ENCODE data around the gene KCNC2.

DNA sequence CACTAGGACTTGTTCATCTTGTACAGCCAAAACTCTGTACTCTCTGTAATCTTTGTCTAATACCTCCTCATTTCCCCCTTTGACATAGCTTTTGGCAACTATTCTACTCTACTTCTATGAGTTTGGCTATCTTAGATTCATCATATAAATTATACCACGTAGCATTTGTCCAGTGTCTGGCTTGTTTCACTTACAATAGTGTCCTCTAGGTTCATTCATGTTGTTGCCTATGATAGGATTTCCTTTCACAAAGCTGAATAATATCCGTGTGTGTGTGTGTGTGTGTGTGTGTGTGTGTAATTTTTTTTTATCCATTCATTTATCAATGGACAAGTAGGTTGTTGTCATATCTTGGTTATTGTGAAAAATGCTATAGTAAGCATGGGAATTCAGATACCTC lies 209.5 kb downstream of the KCNC2 start:
- TF ChIP-seq, protein P1, sequence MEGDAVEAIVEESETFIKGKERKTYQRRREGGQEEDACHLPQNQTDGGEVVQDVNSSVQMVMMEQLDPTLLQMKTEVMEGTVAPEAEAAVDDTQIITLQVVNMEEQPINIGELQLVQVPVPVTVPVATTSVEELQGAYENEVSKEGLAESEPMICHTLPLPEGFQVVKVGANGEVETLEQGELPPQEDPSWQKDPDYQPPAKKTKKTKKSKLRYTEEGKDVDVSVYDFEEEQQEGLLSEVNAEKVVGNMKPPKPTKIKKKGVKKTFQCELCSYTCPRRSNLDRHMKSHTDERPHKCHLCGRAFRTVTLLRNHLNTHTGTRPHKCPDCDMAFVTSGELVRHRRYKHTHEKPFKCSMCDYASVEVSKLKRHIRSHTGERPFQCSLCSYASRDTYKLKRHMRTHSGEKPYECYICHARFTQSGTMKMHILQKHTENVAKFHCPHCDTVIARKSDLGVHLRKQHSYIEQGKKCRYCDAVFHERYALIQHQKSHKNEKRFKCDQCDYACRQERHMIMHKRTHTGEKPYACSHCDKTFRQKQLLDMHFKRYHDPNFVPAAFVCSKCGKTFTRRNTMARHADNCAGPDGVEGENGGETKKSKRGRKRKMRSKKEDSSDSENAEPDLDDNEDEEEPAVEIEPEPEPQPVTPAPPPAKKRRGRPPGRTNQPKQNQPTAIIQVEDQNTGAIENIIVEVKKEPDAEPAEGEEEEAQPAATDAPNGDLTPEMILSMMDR (IDR thresholded peaks at IDR 0.05; ENCODE audit: poor library complexity, severe bottlenecking) = no peak
- TF ChIP-seq MXI1 (conservative IDR thresholded peaks at IDR 0.05; ENCODE audit: poor library complexity, severe bottlenecking) (no peak), SMC3 (conservative IDR thresholded peaks at IDR 0.05; ENCODE audit: poor library complexity) (no peak), TAF1 (IDR thresholded peaks at IDR 0.05; ENCODE audit: low read depth) (no peak)
- TF ChIP-seq, protein P2, sequence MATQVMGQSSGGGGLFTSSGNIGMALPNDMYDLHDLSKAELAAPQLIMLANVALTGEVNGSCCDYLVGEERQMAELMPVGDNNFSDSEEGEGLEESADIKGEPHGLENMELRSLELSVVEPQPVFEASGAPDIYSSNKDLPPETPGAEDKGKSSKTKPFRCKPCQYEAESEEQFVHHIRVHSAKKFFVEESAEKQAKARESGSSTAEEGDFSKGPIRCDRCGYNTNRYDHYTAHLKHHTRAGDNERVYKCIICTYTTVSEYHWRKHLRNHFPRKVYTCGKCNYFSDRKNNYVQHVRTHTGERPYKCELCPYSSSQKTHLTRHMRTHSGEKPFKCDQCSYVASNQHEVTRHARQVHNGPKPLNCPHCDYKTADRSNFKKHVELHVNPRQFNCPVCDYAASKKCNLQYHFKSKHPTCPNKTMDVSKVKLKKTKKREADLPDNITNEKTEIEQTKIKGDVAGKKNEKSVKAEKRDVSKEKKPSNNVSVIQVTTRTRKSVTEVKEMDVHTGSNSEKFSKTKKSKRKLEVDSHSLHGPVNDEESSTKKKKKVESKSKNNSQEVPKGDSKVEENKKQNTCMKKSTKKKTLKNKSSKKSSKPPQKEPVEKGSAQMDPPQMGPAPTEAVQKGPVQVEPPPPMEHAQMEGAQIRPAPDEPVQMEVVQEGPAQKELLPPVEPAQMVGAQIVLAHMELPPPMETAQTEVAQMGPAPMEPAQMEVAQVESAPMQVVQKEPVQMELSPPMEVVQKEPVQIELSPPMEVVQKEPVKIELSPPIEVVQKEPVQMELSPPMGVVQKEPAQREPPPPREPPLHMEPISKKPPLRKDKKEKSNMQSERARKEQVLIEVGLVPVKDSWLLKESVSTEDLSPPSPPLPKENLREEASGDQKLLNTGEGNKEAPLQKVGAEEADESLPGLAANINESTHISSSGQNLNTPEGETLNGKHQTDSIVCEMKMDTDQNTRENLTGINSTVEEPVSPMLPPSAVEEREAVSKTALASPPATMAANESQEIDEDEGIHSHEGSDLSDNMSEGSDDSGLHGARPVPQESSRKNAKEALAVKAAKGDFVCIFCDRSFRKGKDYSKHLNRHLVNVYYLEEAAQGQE (IDR thresholded peaks at IDR 0.05; ENCODE audit: borderline replicate concordance) = no peak
